Effector memory CD4-positive, alpha-beta T cell (primary cell): ENCODE results near the gene DEPDC4.
A peak's percentile ranks its signal among the peaks of the same experiment; 100 is the strongest.

ENCODE experiments used
- DNase-seq, 3 donors: peaks; one replicate each; pipeline ENCODE4 v3.0.0-alpha.2; 2020
- H3K27ac ChIP-seq: 2 replicates; pipeline ENCODE4 v1.7.0; 2013; ENCODE audit warnings: mild to moderate bottlenecking, low read length, moderate library complexity; ENCODE audit not compliant: insufficient read depth, poor library complexity, severe bottlenecking
- H3K27me3 ChIP-seq: replicated peaks from 2 replicates; pipeline ENCODE4 v1.7.0; 2013; ENCODE audit warnings: mild to moderate bottlenecking, low read length; ENCODE audit not compliant: insufficient read depth, control insufficient read depth, poor library complexity, severe bottlenecking
- H3K36me3 ChIP-seq: 2 replicates; pipeline ENCODE4 v1.7.0; 2013; ENCODE audit warnings: mild to moderate bottlenecking, low read length, moderate library complexity; ENCODE audit not compliant: control insufficient read depth, insufficient read depth
- H3K4me1 ChIP-seq: 2 replicates; pipeline ENCODE4 v1.7.0; 2013; ENCODE audit warnings: low read length, mild to moderate bottlenecking; ENCODE audit not compliant: control insufficient read depth, insufficient read depth, poor library complexity, severe bottlenecking
- H3K4me3 ChIP-seq: 2 replicates; pipeline ENCODE4 v1.7.0; 2013; ENCODE audit warnings: low read length, low read depth, mild to moderate bottlenecking; ENCODE audit not compliant: insufficient read depth, poor library complexity, severe bottlenecking
- H3K9me3 ChIP-seq: 2 replicates; pipeline ENCODE4 v1.7.0; 2013; ENCODE audit warnings: mild to moderate bottlenecking, low read length, moderate library complexity; ENCODE audit not compliant: control insufficient read depth

Gene DEPDC4

GRCh38 chr12:100201604-100202423, 65.1 kb downstream of the DEPDC4 start:
- Histone ChIP-seq H3K9me3 (no peaks in the 10 kb centered on the region), H3K27me3 (no peaks in the 10 kb centered on the region), H3K4me3 (peak overlapping the region; percentile 83), H3K4me1 (peaks cover 15% of the 10 kb centered on the region), H3K27ac (peak overlapping the region; percentile 92), H3K36me3 (peaks cover 7% of the 10 kb centered on the region)
- DNase-seq: no peak

- Histone ChIP-seq H3K27me3 (no peaks in the 10 kb centered on the region), H3K4me3 (peak within 1 kb of the TSS; percentile 83), H3K4me1 (peaks cover 15% of the 10 kb centered on the region), H3K27ac (peak within 1 kb of the TSS; percentile 92), H3K36me3 (no peaks in the 10 kb centered on the region), H3K9me3 (no peaks in the 10 kb centered on the region)
- DNase-seq: peak; percentile 96 to 97 (median 97)
Observed at GRCh38 chr12:100200463-100201181, 66.3 kb downstream of the DEPDC4 start, which contains the start of gene ACTR6. Gene ACTR6, plus strand, starts transcription at chr12:100200815. Its CDS starts 37 bp downstream, at chr12:100200852.

GRCh38 chr12:100199347-100200149, 67.3 kb downstream of the DEPDC4 start:
- H3K4me3 ChIP-seq: peak overlapping the region; percentile 83
- no peaks in the 10 kb centered on the region for H3K27me3 ChIP-seq
- H3K9me3 ChIP-seq: no peaks in the 10 kb centered on the region
- H3K36me3 ChIP-seq: no peaks in the 10 kb centered on the region
- peak; percentile 72 to 80 (median 75) for DNase-seq
- peak overlapping the region; percentile 92 for H3K27ac ChIP-seq
- H3K4me1 ChIP-seq: peaks cover 15% of the 10 kb centered on the region

GRCh38 chr12:100199023-100199346, 67.9 kb downstream of the DEPDC4 start:
- no peak for DNase-seq
- Histone ChIP-seq H3K4me1 (peaks cover 12% of the 10 kb centered on the region), H3K27ac (no peak overlapping the region), H3K9me3 (no peaks in the 10 kb centered on the region), H3K27me3 (no peaks in the 10 kb centered on the region), H3K4me3 (peak overlapping the region; percentile 83), H3K36me3 (no peaks in the 10 kb centered on the region)

GRCh38 chr12:100197486-100197885, 69.4 kb downstream of the DEPDC4 start:
- Histone ChIP-seq H3K36me3 (no peaks in the 10 kb centered on the region), H3K4me3 (no peak overlapping the region), H3K27me3 (no peaks in the 10 kb centered on the region), H3K4me1 (peaks cover 10% of the 10 kb centered on the region), H3K27ac (no peak overlapping the region), H3K9me3 (no peaks in the 10 kb centered on the region)
- no peak for DNase-seq

- Histone ChIP-seq H3K4me3 (no peak overlapping the region), H3K9me3 (no peaks in the 10 kb centered on the region), H3K27ac (no peak overlapping the region), H3K27me3 (no peaks in the 10 kb centered on the region), H3K36me3 (peaks cover 3% of the 10 kb centered on the region), H3K4me1 (no peaks in the 10 kb centered on the region)
- no peak for DNase-seq
Observed at GRCh38 chr12:100193085-100193484, 73.8 kb downstream of the DEPDC4 start.
